HG03025 (cell line): ENCODE measurements around the gene GALNT9.
"Not testable (repeated sequence)": the region's sequence is repeated elsewhere in the genome, so short reads cannot be mapped to it uniquely, and the experiment has no call there.

Source experiments
- ATAC-seq: cut with Tn5 transposase; IDR thresholded peaks from one replicate; pipeline ENCODE4 v1.9.1; 2021; ENCODE audit warnings: mild to moderate bottlenecking, moderate library complexity; ENCODE audit not compliant: unreplicated experiment, low FRiP score

The GALNT9 gene

DNA sequence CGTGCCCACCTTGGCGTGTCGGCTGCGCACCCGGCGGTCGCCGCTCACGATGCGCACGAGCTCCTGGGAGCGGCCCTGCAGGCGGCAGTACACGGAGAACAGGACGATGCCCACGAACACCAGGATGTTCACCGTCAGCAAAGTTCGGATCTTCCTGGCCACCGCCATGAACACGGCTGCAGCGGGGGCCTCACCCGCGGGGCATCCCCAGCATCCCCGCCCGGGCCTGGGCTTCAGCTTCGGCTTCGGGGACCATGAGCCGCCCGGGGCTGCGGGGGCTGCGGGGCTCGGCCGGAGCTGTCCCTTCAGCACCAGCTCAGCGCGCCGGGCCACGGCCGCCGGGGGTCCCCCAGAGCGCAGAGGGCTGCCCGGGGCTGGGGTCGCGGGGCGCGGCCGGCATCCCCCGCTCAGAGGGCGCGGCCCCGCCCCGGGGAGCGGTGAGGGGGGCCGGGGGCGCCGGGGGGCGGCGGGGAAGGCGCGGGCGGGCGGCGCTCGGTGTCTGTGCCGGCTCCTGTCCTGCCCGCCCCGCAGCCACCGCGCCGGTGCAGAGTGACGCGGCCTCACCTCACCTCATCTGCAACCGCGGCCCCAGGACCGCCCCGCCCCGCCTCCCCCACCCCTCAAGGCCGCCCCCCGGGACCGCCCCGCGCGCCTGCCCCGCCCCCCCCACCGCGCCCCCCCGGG, at the start of gene GALNT9:
Gene GALNT9 (minus strand): TSS at position 554 of the 684 bp plus-strand sequence. CDS start 386 bp downstream, at position 168.
- ATAC-seq: no peak

- not testable (repeated sequence) for ATAC-seq
Observed at GRCh38 chr12:132379057-132379456, 49.7 kb upstream of the GALNT9 start.

GRCh38 chr12:132377147-132377546, 47.8 kb upstream of the GALNT9 start:
- ATAC-seq: no peak

GRCh38 chr12:132376464-132376830, 47.1 kb upstream of the GALNT9 start:
- no peak for ATAC-seq

DNA sequence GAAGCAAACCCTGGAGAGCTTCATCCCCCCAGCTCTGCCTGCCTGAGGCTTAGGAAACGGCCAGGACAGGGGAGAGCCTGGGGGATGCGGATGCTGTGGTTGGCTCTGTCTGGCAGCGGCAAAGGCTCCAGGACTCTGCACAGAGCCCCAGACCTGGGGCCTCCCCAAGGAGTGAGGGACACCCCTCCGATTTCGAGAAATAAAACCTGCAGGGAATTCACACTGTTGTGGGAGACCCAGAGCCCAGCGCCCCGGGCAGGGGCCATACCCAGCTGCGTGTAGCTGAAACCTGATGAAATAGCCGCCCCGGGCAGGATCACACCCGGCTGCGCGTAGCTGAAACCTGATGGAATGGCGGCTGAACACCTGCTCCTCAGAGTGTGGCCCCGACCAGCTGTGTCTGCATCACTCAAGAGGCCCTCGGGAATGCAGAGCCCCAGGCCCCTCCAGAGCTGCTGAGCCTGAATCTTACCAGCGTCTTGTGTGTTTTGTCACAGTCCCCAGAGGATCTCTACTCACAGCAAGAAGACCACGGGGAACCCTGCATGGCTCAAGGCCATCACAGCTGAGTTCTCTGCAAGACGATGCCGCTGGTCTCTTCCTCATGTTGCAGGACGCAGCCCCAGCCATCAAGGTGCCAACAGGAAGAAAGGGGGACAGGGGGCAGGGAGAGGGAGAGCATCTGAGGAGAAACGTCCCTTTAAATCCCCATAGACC, 46.5 kb upstream of the GALNT9 start:
- no peak for ATAC-seq

DNA sequence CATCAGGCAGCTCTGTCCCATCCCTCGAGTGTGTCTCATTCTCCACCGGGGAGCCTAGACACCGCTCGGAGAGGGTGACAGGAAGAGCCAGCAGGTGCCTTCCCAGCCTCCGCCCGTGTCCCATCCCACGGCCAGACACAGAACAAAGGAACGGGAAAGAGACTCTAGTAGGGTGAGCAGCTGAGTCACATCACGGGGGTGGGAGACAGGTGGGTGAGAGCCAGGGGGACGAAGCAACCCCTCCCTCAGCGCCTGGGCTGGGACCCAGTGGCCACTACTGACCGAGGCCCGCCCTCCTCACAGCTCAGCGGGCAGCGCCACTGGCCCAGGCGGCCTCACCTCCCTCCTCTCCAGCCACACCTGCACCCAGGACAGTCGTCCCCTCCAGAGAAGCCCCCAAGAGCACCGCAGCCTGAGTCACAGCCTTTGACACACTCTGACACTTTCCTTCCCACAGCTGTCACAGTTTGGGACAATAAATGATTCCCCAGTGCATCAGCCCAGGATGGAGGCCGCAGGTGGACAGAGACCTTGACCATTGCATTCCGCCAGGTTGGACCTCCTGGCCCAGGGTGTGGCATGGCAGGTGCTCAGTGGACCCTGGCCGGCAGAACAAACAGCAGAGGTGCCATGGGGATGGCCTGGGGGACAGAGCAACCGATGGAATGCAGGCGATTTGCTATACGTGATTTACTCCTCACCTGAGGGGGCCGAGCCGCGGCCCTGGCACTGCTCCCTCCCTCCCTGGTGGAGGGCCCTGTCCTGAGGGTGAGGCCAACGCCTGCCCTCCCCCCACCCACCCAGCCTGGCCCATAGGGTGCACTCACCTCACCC, 45.4 kb upstream of the GALNT9 start:
- no peak for ATAC-seq

GRCh38 chr12:132373901-132374611, 44.7 kb upstream of the GALNT9 start:
- ATAC-seq: no peak

- no peak for ATAC-seq
Observed at GRCh38 chr12:132367852-132368251, 38.5 kb upstream of the GALNT9 start.

DNA sequence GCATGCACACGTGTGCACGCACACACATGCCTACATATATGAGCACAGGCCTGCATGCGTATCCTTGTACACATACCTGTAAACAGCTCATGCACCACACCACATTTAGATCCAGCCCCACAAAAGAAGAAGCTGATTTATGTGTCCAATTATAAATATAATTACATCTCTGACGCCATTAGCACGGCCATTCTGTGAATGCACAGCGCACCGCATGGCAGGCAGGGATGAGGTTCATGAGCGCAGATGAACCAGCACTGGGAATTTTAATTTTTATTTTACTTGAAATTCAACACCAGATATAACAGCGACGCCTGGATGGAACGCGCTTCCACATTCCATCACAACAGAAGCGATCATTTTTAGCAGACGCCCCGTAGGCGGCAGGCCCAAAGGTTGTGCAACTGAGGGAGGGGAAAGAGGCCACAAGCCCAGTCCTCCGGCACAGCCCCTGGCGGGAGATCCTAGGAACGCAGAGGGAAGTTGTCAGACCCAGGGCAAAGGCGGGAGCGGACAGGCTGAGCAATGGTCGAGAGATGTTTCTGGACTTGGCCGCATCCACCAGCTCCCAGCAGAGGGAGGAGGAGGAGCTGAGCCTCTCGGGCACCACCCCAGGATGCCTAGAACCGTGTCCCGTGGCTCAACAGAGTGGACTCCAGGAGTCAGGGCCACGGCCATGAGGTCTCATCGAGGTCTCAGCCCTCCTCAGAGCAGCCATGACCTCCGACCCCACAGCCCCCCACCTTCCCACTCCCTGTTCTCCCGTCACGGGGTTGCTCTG, 37.9 kb upstream of the GALNT9 start:
- no peak for ATAC-seq

DNA sequence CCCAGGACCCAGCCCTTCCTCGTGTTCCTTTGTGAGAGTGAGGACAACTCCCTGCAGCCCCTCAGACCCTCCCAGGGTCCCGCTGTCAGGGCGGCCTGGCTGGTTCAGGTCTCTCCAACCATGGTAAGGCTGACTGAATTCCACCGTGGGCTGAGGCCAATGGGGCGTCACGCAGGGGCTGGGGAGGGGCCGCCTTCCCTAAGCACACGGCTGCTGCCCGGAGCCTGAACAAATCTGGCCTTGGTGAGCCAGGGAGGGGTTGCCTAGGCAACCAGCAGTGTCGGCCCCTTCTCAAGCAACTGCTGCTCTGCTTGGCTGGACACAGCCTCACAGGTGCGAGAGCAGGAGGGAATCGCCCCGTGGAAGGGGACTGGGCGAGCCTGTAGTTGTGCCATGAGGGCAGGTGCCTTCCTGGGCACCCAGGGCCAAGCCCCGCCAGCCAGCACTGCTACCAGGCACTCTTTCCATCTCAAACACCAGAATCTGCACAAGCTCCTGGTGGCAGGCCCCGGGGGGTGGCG, 37.0 kb upstream of the GALNT9 start:
- no peak for ATAC-seq

DNA sequence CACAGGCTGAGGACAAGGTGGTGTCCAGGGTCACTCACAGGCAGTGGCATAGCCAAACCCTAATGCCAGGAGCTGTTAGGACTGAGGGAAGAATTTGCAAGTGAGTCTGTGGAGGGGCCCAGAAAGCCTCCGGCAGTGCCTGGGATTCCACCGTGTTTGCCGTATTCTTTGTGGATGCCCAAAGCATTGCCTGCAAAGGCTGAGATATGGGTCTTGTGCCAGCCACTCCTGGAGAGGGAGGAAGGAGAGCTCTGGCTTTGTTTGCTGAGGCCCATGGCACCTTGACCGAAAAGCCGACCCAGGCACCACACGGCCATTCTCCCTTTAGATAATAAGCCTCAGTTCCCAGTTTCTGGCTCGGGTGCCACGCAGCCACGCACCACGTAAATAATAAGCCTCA, 35.8 kb upstream of the GALNT9 start:
- ATAC-seq: no peak

DNA sequence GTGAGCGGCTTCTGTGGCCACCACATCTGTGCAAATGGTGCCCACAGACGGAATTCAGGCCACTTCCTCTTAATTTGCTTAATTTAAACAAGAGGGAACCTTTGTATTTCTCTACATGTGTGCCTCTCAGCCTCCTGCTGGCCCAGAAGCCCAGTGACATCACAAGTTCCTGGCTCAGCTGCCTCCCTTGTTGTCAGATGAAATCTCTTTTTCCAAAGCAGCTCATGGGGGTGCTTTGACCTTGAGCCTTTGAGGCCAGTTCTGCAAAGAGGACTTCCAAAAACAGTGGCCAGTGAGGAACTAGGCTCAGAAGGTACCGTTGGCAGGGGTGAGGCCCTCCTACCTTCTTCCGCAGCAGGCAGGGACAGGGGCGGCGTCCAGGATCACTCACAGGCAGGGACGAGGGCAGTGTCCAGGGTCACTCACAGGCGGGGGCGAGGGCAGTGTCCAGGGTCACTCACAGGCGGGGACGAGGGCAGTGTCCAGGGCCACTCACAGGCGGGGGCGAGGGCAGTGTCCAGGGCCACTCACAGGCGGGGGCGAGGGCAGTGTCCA, 35.0 kb upstream of the GALNT9 start:
- ATAC-seq: no peak

DNA sequence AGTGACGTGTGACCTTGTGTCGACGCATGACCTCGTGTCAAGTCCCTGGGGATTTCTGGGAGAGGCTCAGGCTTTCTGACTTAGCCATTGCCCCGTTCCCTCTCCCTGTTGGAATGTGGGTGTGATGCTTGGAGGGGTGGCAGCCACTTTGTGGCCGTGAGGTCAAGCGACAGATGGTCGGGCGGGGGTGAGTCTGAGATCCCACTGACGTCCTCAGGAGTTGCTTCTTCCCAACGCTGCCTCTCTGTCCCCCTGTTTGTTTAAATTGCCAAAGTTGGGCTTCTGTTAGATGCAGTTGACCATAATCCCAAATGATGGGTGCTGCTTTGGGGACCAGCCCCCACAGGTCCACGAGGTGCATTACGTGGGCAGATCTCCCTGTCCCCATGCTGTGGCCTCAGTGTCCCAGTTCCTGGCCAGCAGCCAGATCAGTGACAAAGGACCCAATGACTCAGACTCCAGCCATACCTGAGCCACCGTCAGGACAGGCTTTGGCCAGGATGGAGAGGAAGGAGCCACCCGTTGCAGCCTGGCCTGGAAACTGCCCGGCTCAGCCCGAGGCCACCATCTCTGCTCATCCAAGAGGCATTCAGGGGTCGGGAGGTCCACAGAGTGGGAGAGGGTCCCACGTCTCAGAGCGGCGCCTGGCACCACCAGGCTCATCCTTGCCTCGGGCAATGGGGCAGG, 34.4 kb upstream of the GALNT9 start:
- ATAC-seq: no peak

GRCh38 chr12:132362996-132363660, 33.7 kb upstream of the GALNT9 start:
- no peak for ATAC-seq

- no peak for ATAC-seq
Observed at GRCh38 chr12:132360906-132361777, 31.8 kb upstream of the GALNT9 start.

GRCh38 chr12:132360410-132360809, 31.0 kb upstream of the GALNT9 start:
- no peak for ATAC-seq

DNA sequence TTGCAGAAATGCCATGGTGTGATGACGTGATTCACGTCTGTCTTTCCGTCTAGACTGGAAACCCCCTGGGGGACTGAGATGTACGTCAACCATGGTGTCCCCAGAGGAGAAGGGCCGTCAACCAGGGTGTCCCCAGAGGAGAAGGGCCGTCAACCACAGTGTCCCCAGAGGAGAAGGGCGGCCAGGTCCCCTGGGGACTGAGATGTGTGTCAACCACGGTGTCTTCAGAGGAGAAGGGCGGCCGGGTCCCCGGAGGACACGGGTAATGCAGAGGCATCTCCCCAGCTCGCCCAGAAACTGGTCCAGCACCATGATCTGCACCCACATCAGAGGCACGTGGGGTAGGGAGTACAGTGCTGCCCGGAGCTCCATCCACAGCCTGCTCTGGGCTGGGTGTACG, 30.6 kb upstream of the GALNT9 start:
- ATAC-seq: no peak
